ENCODE results near the gene CGN. TPM values are rescaled to one million over a fixed set of nuclear protein-coding genes. Genes with fewer than 3 reads are reported as not detected.
A peak's percentile ranks its signal among the peaks of the same experiment; 100 is the strongest.

CGN gene
- total and polyA plus RNA-seq, 2 experiments from 2014 or later: 11.8 to 37.0 TPM

GRCh38 chr1:151584278-151584677, 73.1 kb downstream of the CGN start (continued):
- TF ChIP-seq REST (IDR thresholded peaks at IDR 0.05; ENCODE audit: unreplicated experiment) (no peak), ETS1 (IDR thresholded peaks at IDR 0.05) (no peak), NANOG (IDR thresholded peaks at IDR 0.05; ENCODE audit: borderline replicate concordance) (no peak), EZH2phosphoT487 (IDR thresholded peaks at IDR 0.05; ENCODE audit: unreplicated experiment) (no peak), CTCF (conservative IDR thresholded peaks at IDR 0.05; ENCODE audit: low read depth in 2 of 2) (no peak)

GRCh38 chr1:151584780-151585179, 73.6 kb downstream of the CGN start:
- Histone ChIP-seq H3K27me3 (ENCODE audit: insufficient read depth) (no peaks in the 10 kb centered on the region), H3K79me2 (replicated peaks; ENCODE audit: insufficient read depth) (no peaks in the 10 kb centered on the region), H3K9me2 (ENCODE audit: insufficient read depth) (no peaks in the 10 kb centered on the region), H3K36me3 (ENCODE audit: insufficient read depth) (no peaks in the 10 kb centered on the region), H3K4me1 (ENCODE audit: insufficient read depth) (0 out of 2 replicates have a peak, but pooled peaks cover 5% of the 10 kb centered on the region), H3F3A (replicated peaks; ENCODE audit: low read depth) (no peaks in the 10 kb centered on the region), H3K4me2 (no peak overlapping the region), H3K27ac (ENCODE audit: low read depth) (0 out of 2 replicates have a peak overlapping the region, but pooled peaks have one; percentile 32), H4K20me1 (replicated peaks; ENCODE audit: insufficient read depth) (no peaks in the 10 kb centered on the region), H3K4me3 (no peak overlapping the region), H2AFZ (no peak overlapping the region)
- Mint-ChIP-seq H3K27ac (peak overlapping the region; percentile 36; the same call in 1 of the 2 replicates), H3K9me3 (no peaks in the 10 kb centered on the region; the same call in 2 of the 3 replicates), H3K4me1 (peaks cover 6% of the 10 kb centered on the region), H3K36me3 (ENCODE audit: low read depth) (no peaks in the 10 kb centered on the region), H3K4me3 (no peak overlapping the region), H3K27me3 (ENCODE audit: insufficient read depth, low read depth, poor library complexity) (peaks cover 2% of the 10 kb centered on the region)
- ATAC-seq: no peak
- no peak for DNase-seq (ENCODE audit: low spot score)
- TF ChIP-seq POLR2AphosphoS5 (IDR thresholded peaks at IDR 0.05; ENCODE audit: low read depth) (no peak), NANOG (IDR thresholded peaks at IDR 0.05; ENCODE audit: borderline replicate concordance) (no peak), REST (IDR thresholded peaks at IDR 0.05; ENCODE audit: unreplicated experiment) (no peak), CREB1 (CRISPR knock-in tag; IDR thresholded peaks at IDR 0.05; ENCODE audit: low read depth) (no peak), EZH2phosphoT487 (IDR thresholded peaks at IDR 0.05; ENCODE audit: unreplicated experiment) (no peak), ZNF331 (CRISPR knock-in tag; IDR thresholded peaks at IDR 0.05; ENCODE audit: low read depth) (no peak), ZNF114 (CRISPR knock-in tag; IDR thresholded peaks at IDR 0.05) (no peak), STAT1 (IDR thresholded peaks at IDR 0.05; ENCODE audit: unreplicated experiment) (no peak), EZH2 (IDR thresholded peaks at IDR 0.05; ENCODE audit: low read depth, unreplicated experiment) (no peak), ETS1 (IDR thresholded peaks at IDR 0.05) (no peak), JUNB (IDR thresholded peaks at IDR 0.05; ENCODE audit: unreplicated experiment) (no peak)

All from GM23338 (cell line).